NB4 (cell line): ENCODE measurements around the gene C10orf95.

Source experiments
- DNase-seq: peaks from one replicate; pipeline ENCODE4 v3.0.0; 2010; ENCODE audit warnings: low read depth
- H3K4me3 ChIP-seq: one replicate; pipeline ENCODE4 v1.5.1; 2011; ENCODE audit warnings: mild to moderate bottlenecking, low read depth, low read length, moderate library complexity
- CTCF ChIP-seq: IDR thresholded peaks from one replicate; pipeline ENCODE4 v1.5.1; 2012; ENCODE audit warnings: low read depth, low read length
- MYC ChIP-seq: IDR thresholded peaks from 2 replicates; pipeline ENCODE4 v1.6.1; 2011; ENCODE audit warnings: low read depth, low read length
- POLR2A ChIP-seq: IDR thresholded peaks from 2 replicates; pipeline ENCODE4 v1.6.1; 2011; ENCODE audit warnings: mild to moderate bottlenecking; ENCODE audit not compliant: insufficient read length; ENCODE audit errors: extremely low read depth
- TF ChIP-seq, protein P1 (sequence below): IDR thresholded peaks from 2 replicates; pipeline ENCODE4 v1.6.1; 2011; ENCODE audit warnings: low read depth, low read length

C10orf95 gene

DNA sequence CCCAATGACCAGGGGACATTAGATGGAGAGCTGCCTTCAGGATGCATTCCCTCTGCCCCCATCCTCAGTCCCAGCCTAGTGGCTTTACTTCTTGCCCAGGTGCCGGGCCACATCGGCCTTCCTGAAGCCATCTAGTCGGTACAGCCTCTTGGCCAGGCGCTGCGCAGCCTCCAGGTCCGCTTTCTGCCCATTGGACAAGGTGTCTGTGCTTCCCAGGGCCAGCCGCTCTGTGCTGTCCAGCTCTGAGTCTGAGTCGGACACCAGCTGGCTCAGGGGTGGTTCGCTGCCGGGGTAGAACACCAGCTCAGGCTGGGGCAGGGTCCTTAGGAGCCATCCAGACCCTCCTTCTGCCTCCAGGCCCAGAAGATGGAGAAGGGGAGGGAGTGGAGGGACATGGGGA is 39.0 kb downstream of the C10orf95 start:
- no peak for DNase-seq
- TF ChIP-seq CTCF (no peak), POLR2A (no peak)
- TF ChIP-seq, protein P1, sequence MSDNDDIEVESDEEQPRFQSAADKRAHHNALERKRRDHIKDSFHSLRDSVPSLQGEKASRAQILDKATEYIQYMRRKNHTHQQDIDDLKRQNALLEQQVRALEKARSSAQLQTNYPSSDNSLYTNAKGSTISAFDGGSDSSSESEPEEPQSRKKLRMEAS: no peak
- H3K4me3 ChIP-seq: no peak overlapping the region

- DNase-seq: no peak
- H3K4me3 ChIP-seq: no peak overlapping the region
- TF ChIP-seq CTCF: no peak
- TF ChIP-seq, protein P1: no peak
- TF ChIP-seq POLR2A: no peak
- TF ChIP-seq MYC: no peak
Observed at GRCh38 chr10:102411341-102412255, 39.7 kb downstream of the C10orf95 start.

DNA sequence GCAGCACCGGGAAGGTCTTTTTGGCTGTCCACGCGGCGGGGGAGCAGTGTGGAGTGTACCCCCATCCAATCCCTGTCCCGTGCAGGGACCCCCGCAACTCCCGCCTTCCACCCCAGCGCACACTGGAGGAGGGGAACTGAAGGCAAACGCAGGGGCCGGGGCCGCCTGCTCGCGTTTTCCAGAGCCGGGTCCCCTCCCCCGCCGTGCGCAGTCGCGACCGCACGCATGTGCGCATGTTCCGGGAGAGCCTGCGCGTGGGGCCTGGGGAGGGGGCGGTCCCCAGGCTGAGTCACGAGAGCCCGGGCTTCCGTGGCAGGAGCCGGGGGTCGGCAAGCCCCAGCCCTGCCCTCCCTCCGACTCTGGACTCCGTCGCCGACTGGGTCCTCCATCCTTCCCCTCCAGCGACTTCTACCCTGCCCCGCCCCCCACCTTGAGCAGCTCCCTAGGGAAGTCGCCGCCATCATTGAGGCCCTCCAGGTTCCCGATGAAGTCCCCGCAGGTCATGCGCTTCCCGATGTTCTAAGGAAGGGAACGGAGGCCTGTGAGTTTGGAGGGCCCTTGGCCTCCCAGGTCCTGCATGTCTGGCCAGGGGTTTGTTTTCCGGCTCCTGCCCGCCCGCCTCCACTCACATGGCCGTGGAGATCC is 40.8 kb downstream of the C10orf95 start:
- no peak for DNase-seq
- no peak for TF ChIP-seq POLR2A
- no peak for TF ChIP-seq MYC
- TF ChIP-seq CTCF: no peak
- no peak overlapping the region for H3K4me3 ChIP-seq

DNA sequence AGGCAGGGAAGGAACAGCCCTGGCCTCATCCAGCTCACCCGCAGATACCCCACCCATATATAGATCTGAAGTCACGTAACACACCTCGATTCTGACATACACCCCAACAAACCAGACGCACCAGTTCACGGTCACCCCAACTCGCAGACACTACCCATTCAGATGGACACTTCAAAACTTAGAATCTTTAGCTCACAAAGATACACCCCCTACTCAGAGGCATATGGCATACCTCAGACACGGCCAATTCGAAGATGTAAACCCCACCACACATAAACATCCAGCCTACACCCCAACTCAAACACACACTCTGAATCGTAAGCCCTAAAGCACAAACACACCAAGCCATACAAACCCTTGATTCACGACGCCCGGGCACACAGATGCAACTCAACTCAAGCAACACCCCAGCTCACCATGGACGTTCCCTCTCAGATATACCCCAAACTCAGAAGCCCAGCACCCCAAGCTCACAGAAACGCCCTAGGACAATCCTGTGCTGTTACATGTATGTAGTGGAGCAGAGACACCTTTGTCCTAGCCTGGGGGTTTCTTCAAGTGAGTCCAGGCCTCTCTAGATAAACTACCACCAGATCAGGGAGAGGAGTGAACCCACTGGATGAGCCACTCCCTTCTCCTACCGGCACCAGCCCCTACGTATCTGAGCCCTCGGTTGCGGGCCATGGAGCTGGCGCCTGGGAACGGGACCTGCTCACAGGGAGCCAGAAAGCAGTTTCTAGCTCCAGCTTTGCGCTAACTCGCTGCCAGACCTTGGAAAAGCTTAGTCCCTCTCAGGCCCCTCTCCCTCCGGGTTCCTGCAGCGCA is 41.5 kb downstream of the C10orf95 start:
- H3K4me3 ChIP-seq: no peak overlapping the region
- no peak for TF ChIP-seq CTCF
- no peak for TF ChIP-seq MYC
- TF ChIP-seq POLR2A: no peak
- TF ChIP-seq, protein P1: no peak
- no peak for DNase-seq

- TF ChIP-seq CTCF (no peak), POLR2A (no peak), MYC (no peak)
- TF ChIP-seq, protein P1: no peak
- no peak for DNase-seq
- H3K4me3 ChIP-seq: no peak overlapping the region
Observed at GRCh38 chr10:102408728-102409603, 42.4 kb downstream of the C10orf95 start.
